Measurements from ENCODE around the gene NEK2.

- TF ChIP-seq EZH2 (IDR thresholded peaks at IDR 0.05; ENCODE audit: borderline replicate concordance): no peak
- no peak for TF ChIP-seq CTCF (IDR thresholded peaks at IDR 0.05; ENCODE audit: poor library complexity)
Measured at GRCh38 chr1:211614615-211615014, 60.8 kb downstream of the NEK2 start.
